NCI-H526 (cell line): ENCODE data around the gene HOXD12.
A peak's percentile ranks its signal among the peaks of the same experiment; 100 is the strongest.

Experiments
- DNase-seq, 2 experiments: peaks; one replicate each; lab custom pipeline; 2025; lab: John Stamatoyannopoulos, UW

The HOXD12 gene

GRCh38 chr2:176130957-176131847 is 31.6 kb downstream of the HOXD12 start:
- DNase-seq: peak; percentile 34 to 66

- DNase-seq: no peak
These were observed 32.2 kb downstream of the HOXD12 start for GRCh38 chr2:176131848-176132158.

GRCh38 chr2:176132205-176133171 is 32.9 kb downstream of the HOXD12 start:
- DNase-seq: peak; percentile 66 to 75

- DNase-seq: peak; percentile 44 to 63
These were observed 33.8 kb downstream of the HOXD12 start for GRCh38 chr2:176133389-176133788.

GRCh38 chr2:176134035-176134434 is 34.4 kb downstream of the HOXD12 start:
- DNase-seq: peak; percentile 95 to 97

GRCh38 chr2:176135035-176135440 is 35.4 kb downstream of the HOXD12 start:
- peak in 1 of 2 experiments; percentile 41 for DNase-seq

GRCh38 chr2:176136374-176137251 is 37.0 kb downstream of the HOXD12 start:
- DNase-seq: no peak

- DNase-seq: no peak
These were observed 37.6 kb downstream of the HOXD12 start for GRCh38 chr2:176137252-176137580.

- DNase-seq: no peak
These were observed 38.3 kb downstream of the HOXD12 start for GRCh38 chr2:176137906-176138305.

GRCh38 chr2:176138526-176138922 is 38.9 kb downstream of the HOXD12 start:
- no peak for DNase-seq

- DNase-seq: no peak
These were observed 39.5 kb downstream of the HOXD12 start for GRCh38 chr2:176138923-176139660.

GRCh38 chr2:176139661-176140512 is 40.3 kb downstream of the HOXD12 start:
- no peak for DNase-seq

GRCh38 chr2:176140513-176141317 is 41.1 kb downstream of the HOXD12 start:
- peak; percentile 89 to 94 for DNase-seq

- no peak for DNase-seq
These were observed 42.7 kb downstream of the HOXD12 start for GRCh38 chr2:176142281-176142680.

- no peak for DNase-seq
These were observed 45.7 kb downstream of the HOXD12 start for GRCh38 chr2:176145085-176145969.

GRCh38 chr2:176146101-176146500 is 46.5 kb downstream of the HOXD12 start:
- no peak for DNase-seq

GRCh38 chr2:176146645-176147044 is 47.0 kb downstream of the HOXD12 start:
- no peak for DNase-seq

- DNase-seq: no peak
These were observed 47.7 kb downstream of the HOXD12 start for GRCh38 chr2:176147210-176147799.
